ENCODE results near the gene USP25. TPM values are rescaled to one million over a fixed set of nuclear protein-coding genes. Genes with fewer than 3 reads are reported as not detected.
A peak's percentile ranks its signal among the peaks of the same experiment; 100 is the strongest.

The USP25 gene
- total RNA-seq, 1 donor from 2014 or later: 60.7 TPM

GRCh38 chr21:15809818-15810217, 80.0 kb downstream of the USP25 start:
- no peak for DNase-seq

GRCh38 chr21:15815285-15815684, 85.5 kb downstream of the USP25 start:
- no peak for DNase-seq

DNA sequence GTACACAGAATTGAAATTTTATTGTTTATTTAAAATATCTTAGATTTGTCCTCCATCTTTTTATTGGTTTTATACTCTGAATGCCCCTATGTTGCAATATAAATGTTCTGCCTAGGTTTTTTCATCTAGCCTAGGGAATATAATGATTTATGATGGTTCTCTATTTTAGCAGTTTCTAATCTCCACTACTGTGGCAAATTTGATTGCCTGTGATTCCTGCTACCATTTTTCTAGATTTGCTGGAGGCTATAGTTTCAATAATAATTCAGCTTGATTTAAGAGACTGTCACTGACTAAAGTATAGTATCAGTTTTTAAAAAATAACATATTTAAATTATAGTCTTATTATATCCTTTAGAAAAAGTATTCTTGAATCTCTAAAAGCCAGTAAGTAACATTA, 90.5 kb downstream of the USP25 start:
- no peak for DNase-seq

GRCh38 chr21:15820852-15821379, 91.1 kb downstream of the USP25 start:
- DNase-seq: no peak

- DNase-seq: no peak
These were observed 93.8 kb downstream of the USP25 start for GRCh38 chr21:15823486-15824150.

GRCh38 chr21:15825700-15826099, 95.9 kb downstream of the USP25 start:
- no peak for DNase-seq

- peak; percentile 8 for DNase-seq
These were observed 96.5 kb downstream of the USP25 start for GRCh38 chr21:15826147-15826780.

DNA sequence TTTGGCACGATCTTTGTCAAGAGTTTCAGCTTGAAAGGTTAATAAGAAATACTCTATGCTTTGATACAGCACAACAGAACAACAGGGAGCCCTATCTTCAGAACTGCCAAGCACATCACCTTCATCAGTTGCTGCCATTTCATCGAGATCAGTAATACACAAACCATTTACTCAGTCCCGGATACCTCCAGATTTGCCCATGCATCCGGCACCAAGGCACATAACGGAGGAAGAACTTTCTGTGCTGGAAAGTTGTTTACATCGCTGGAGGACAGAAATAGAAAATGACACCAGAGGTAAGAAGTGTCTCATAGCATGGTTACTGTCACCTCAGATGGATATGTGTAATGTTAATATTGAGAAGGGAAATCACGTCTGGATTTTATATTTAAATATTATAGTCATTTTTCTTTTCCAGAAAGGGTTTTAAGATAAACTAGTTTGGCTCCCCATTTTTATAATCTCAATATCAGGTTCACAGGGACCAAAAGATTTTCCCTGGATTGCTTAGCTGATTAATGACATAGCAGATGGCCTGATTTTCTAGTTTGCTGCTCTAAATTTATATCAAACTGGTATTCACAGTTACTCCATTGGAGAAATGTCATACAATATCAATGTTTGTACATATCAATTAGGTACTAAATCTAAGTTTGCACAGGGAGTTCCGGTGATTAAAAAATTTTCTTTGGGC, 97.3 kb downstream of the USP25 start:
- DNase-seq: no peak

- no peak for DNase-seq
These were observed 101.7 kb downstream of the USP25 start for GRCh38 chr21:15831497-15831896.

GRCh38 chr21:15837645-15838044, 107.9 kb downstream of the USP25 start:
- no peak for DNase-seq

GRCh38 chr21:15839026-15839425, 109.2 kb downstream of the USP25 start:
- DNase-seq: no peak

GRCh38 chr21:15839601-15840000, 109.8 kb downstream of the USP25 start:
- DNase-seq: no peak

DNA sequence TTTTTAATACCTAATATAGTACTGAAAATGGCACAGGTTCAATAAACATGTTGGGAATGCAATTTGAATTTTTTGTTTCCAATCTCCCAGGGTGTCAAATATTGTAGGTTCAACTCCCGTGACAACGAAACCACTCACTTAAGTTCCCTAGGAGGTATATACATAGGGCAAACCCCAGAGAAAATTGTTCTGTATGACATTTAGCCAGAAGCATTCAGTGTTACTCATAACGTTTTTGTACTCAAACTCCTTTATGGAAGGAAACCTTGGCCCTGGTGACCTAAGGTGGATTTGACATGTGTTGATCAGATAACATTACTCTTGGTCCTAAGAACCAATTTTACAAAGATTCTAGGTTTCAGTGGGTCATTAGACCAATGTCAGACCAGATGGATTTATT, 110.6 kb downstream of the USP25 start:
- DNase-seq: no peak

- DNase-seq: no peak
These were observed 112.2 kb downstream of the USP25 start for GRCh38 chr21:15841856-15842564.

GRCh38 chr21:15842565-15842880, 112.7 kb downstream of the USP25 start:
- no peak for DNase-seq

- no peak for DNase-seq
These were observed 114.0 kb downstream of the USP25 start for GRCh38 chr21:15843766-15844165.

DNA sequence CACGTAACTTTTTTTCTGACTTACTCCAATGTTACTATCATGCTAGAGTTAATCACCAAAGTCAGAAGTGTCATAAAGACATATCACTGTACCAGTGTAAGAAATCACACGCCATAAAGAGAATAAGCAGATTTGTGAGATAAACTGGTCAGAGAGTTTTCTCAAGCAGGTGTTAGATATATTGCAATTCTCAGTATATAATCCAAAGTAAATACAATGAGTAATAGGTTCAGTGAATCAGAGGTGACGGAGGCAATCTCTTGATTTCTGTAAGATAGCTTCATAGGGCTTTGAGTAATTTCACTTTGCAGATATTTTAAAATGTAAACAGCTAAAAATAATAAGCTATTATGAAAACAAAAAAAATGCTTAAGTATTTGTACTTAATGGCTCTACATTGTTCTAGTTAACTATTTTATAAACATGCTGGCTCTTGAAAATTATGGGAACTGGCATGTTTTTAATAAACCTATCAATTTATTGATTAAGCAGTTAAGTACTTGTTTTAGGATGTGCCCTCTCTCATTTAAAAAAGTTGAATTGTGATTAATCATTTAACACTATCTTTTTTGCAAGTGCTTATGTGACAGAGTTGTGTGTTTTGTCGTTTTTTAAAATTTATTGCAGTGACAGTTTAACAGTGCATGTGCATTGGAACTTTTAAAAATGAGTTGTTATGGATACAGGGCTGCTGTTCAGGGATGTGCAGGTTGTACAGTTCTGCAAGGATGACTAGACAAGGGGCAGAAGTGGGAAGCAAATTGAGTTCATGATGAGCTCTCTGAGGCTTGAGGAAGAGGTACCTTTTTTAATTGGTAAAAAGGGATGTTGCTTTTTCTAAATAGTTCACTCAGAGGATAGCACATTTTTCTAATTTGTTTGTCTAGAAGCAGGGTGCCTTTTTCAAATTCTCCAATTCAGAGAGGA, 119.1 kb downstream of the USP25 start:
- no peak for DNase-seq

DNA sequence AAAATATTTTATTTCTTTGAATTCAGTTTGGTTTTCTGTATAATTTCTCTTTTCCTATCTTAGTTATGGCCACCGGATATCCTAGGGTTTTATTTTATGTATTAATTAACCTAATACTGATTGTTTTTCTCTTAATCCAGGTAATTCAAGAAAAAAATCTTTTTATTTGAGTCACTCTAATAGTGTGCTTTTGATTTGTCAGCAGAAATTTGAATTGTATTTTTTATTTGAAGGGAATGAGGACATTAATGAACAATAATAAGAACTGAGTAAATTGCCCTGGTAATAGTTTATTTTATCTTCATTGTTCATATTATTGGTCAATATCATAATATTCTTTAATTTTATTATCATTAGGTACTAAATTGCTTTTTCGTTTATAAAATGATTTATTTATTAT, 120.1 kb downstream of the USP25 start:
- no peak for DNase-seq

DNA sequence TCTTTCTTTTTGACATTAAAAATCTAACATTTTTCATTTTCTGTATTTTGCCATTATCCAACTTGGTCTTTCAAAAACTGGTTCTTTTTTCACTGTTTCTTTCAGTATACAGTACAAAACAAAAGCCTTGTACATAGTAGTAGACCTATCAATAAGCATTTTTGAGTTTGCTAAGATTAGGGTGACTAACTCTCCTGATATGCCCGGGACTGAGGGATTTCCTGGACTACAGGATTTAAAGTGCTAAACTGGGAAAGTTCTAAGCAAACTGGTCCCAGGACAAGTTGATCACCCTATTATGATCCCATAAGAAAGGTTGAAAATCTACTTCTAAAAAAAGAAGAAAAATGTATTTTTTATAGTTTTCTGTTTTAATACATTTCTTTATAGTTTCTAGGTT, 120.9 kb downstream of the USP25 start:
- no peak for DNase-seq

- no peak for DNase-seq
These were observed 122.4 kb downstream of the USP25 start for GRCh38 chr21:15852146-15852545.

GRCh38 chr21:15853126-15853525, 123.3 kb downstream of the USP25 start:
- no peak for DNase-seq

DNA sequence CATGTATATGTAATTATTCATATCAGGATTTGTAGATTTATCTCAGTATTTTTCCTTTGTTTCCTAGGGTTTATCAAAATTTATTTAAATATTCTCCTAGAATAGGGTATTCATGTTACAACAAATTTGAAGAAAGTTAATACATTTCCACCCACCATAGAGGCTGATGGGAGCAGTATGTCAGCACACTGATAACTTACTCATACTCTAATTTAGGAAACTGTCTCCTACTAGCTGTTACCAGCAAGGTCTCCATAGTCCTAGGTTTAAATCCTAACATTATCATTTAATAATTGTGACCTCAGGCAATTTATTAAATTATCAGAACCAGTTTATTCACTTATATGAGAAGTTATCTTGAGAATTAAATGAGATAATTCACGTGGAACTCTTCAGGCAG, 127.0 kb downstream of the USP25 start:
- no peak for DNase-seq
